Panc1 (cell line): Measurements from ENCODE around the gene LDHB. TPM values are rescaled to one million over a fixed set of nuclear protein-coding genes. Genes with fewer than 3 reads are reported as not detected.

Experiments
- ATAC-seq: fragments of 200-7000 bp; cut with Tn5 transposase; 2 replicates; pipeline ENCODE4 v1.9.1; 2020; ENCODE audit warnings: mild to moderate bottlenecking, moderate library complexity
- BruUV-seq: library from RNA; stranded (reverse); fragments of 400-500 nt; replicated peaks from 2 replicates; lab custom pipeline; 2021; lab: Mats Ljungman, UMichigan
- CTCF ChIA-PET: fragments of 300-600 bp; sonication (Branson Sonifier 250); formaldehyde crosslinking; loops from one replicate; lab custom pipeline; 2022; ENCODE audit warnings: antibody characterized with exemption; lab: Charles Lee
- POLR2A ChIA-PET: fragments of 300-600 bp; sonication (Branson Sonifier 250); formaldehyde crosslinking; loops from one replicate; lab custom pipeline; 2022; ENCODE audit warnings: antibody characterized with exemption; lab: Charles Lee
- DNase-seq: peaks from one replicate; pipeline ENCODE4 v3.0.0-alpha.2; 2010; ENCODE audit warnings: low read depth, low spot score
- H3K27ac ChIP-seq: 2 replicates; pipeline ENCODE4 v1.5.1; 2011; ENCODE audit warnings: mild to moderate bottlenecking, low read length, inconsistent platforms
- H3K27me3 ChIP-seq: fragments of 200-500 bp; sonication (Bioruptor generic); 2 replicates; pipeline ENCODE4 v1.6.0; 2014; ENCODE audit warnings: low read length, inconsistent platforms; ENCODE audit not compliant: control insufficient read depth, insufficient read depth
- H3K36me3 ChIP-seq: fragments of 200-500 bp; sonication (Bioruptor generic); 2 replicates; pipeline ENCODE4 v1.5.1; 2014; ENCODE audit warnings: inconsistent platforms, mild to moderate bottlenecking, low read length, moderate library complexity; ENCODE audit not compliant: control insufficient read depth, insufficient read depth
- H3K4me1 ChIP-seq: 2 replicates; pipeline ENCODE4 v1.5.1; 2011; ENCODE audit warnings: inconsistent platforms, mild to moderate bottlenecking, low read length, moderate library complexity; ENCODE audit not compliant: control insufficient read depth, insufficient read depth
- H3K4me3 ChIP-seq, 2 experiments: 2 replicates each; pipeline ENCODE4 v1.5.1; 2011 to 2012; ENCODE audit warnings: low read depth in 2 of 2, low read length in 2 of 2, mild to moderate bottlenecking in 2 of 2, inconsistent platforms in 1 of 2, moderate library complexity in 1 of 2
- H3K9me3 ChIP-seq: fragments of 200-500 bp; sonication (Bioruptor generic); 2 replicates; pipeline ENCODE4 v1.5.1; 2014; ENCODE audit warnings: low read depth, mild to moderate bottlenecking, inconsistent platforms, low read length, moderate library complexity; ENCODE audit not compliant: control insufficient read depth, insufficient read depth
- POLR2AphosphoS5 ChIP-seq: IDR thresholded peaks from 2 replicates; pipeline ENCODE4 v1.6.1; 2012; ENCODE audit warnings: mild to moderate bottlenecking, low read depth, low read length, moderate library complexity
- SIN3A ChIP-seq: IDR thresholded peaks from 2 replicates; pipeline ENCODE4 v1.6.1; 2012; ENCODE audit warnings: low read depth, mild to moderate bottlenecking, low read length, moderate library complexity, borderline replicate concordance; ENCODE audit not compliant: insufficient read depth
- TCF7L2 ChIP-seq: IDR thresholded peaks from 2 replicates; pipeline ENCODE4 v1.6.1; 2011; ENCODE audit warnings: mild to moderate bottlenecking, low read depth, low read length, inconsistent platforms
- in situ Hi-C: cut with HindIII; loops from 2 replicates; pipeline ENCODE4 v1.10.0; 2016; ENCODE audit warnings: low sequenced_read_pairs, low pct_unique_long_range_greater_than_20kb
- intact Hi-C: fragments of 100-400 bp; cut with micrococcal nuclease; formaldehyde crosslinking; loops from one replicate; pipeline ENCODE4 v1.10.0; 2022; ENCODE audit not compliant: unreplicated experiment
- total RNA-seq: library from RNA; stranded (reverse); gene quantifications from one replicate; pipeline ENCODE4 v1.2.1, GENCODE V29; 2021; ENCODE audit not compliant: unreplicated experiment
- TF ChIP-seq, protein P1 (sequence below): fragments of 450-650 bp; IDR thresholded peaks from 2 replicates; pipeline ENCODE4 v1.5.1; 2017; ENCODE audit warnings: mild to moderate bottlenecking
- TF ChIP-seq, protein P2 (sequence below), 2 experiments: IDR thresholded peaks; 2 replicates each; pipeline ENCODE4 v1.6.1; 2011 to 2012; ENCODE audit warnings: low read depth in 2 of 2, control low read depth in 1 of 2, low read length in 1 of 2, mild to moderate bottlenecking in 1 of 2, moderate library complexity in 1 of 2; ENCODE audit not compliant: insufficient read depth in 1 of 2

LDHB gene
- total RNA-seq, 1 experiment from 2014 or later: 552 TPM

DNA sequence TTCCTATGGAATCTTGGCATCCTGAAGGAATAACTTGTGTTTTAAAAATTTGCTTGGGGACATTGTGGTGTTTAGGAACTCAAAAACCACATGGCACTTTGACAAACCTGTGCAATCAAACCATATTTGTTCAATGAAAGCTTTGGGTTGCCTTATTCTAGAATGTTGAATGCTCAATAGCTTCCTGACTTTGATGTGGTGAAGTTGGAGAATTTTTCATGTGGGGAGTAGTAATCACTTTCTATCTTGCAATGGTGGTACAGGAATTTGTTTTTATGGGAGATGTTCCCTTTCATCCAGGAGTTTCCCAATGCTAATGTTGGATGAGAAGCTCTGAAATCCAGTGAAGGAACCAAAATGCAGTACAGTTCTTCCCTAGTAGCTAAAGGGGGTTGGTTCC is 42.2 kb upstream of the LDHB start:
- intact Hi-C loops (loop anchor here (5.0 kb wide), 1 partner anchor 287 kb away; no protein-coding TSS in a partner anchor), in situ Hi-C loops (no loop called here)
- POLR2A ChIA-PET: no interaction called here
- Histone ChIP-seq H3K4me3 (no peak overlapping the region), H3K27ac (no peak overlapping the region), H3K4me1 (no peaks in the 10 kb centered on the region), H3K27me3 (no peaks in the 10 kb centered on the region), H3K36me3 (no peaks in the 10 kb centered on the region), H3K9me3 (no peaks in the 10 kb centered on the region)
- no TSS peak for BruUV-seq
- no peak for TF ChIP-seq TCF7L2
- no peak for TF ChIP-seq SIN3A
- TF ChIP-seq, protein P1, sequence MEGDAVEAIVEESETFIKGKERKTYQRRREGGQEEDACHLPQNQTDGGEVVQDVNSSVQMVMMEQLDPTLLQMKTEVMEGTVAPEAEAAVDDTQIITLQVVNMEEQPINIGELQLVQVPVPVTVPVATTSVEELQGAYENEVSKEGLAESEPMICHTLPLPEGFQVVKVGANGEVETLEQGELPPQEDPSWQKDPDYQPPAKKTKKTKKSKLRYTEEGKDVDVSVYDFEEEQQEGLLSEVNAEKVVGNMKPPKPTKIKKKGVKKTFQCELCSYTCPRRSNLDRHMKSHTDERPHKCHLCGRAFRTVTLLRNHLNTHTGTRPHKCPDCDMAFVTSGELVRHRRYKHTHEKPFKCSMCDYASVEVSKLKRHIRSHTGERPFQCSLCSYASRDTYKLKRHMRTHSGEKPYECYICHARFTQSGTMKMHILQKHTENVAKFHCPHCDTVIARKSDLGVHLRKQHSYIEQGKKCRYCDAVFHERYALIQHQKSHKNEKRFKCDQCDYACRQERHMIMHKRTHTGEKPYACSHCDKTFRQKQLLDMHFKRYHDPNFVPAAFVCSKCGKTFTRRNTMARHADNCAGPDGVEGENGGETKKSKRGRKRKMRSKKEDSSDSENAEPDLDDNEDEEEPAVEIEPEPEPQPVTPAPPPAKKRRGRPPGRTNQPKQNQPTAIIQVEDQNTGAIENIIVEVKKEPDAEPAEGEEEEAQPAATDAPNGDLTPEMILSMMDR: no peak
- TF ChIP-seq, protein P2, sequence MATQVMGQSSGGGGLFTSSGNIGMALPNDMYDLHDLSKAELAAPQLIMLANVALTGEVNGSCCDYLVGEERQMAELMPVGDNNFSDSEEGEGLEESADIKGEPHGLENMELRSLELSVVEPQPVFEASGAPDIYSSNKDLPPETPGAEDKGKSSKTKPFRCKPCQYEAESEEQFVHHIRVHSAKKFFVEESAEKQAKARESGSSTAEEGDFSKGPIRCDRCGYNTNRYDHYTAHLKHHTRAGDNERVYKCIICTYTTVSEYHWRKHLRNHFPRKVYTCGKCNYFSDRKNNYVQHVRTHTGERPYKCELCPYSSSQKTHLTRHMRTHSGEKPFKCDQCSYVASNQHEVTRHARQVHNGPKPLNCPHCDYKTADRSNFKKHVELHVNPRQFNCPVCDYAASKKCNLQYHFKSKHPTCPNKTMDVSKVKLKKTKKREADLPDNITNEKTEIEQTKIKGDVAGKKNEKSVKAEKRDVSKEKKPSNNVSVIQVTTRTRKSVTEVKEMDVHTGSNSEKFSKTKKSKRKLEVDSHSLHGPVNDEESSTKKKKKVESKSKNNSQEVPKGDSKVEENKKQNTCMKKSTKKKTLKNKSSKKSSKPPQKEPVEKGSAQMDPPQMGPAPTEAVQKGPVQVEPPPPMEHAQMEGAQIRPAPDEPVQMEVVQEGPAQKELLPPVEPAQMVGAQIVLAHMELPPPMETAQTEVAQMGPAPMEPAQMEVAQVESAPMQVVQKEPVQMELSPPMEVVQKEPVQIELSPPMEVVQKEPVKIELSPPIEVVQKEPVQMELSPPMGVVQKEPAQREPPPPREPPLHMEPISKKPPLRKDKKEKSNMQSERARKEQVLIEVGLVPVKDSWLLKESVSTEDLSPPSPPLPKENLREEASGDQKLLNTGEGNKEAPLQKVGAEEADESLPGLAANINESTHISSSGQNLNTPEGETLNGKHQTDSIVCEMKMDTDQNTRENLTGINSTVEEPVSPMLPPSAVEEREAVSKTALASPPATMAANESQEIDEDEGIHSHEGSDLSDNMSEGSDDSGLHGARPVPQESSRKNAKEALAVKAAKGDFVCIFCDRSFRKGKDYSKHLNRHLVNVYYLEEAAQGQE (IDR thresholded peaks at IDR 0.05; ENCODE audit: insufficient read depth in 1 of 2, low read depth in 2 of 2, low read length in 1 of 2): no peak
- TF ChIP-seq POLR2AphosphoS5: no peak
- CTCF ChIA-PET: interaction anchor here (0.7 kb wide), 1 partner anchor 13 kb away, joined by 3 read pairs; no protein-coding TSS in a partner anchor
- ATAC-seq: no peak
- no peak for DNase-seq

DNA sequence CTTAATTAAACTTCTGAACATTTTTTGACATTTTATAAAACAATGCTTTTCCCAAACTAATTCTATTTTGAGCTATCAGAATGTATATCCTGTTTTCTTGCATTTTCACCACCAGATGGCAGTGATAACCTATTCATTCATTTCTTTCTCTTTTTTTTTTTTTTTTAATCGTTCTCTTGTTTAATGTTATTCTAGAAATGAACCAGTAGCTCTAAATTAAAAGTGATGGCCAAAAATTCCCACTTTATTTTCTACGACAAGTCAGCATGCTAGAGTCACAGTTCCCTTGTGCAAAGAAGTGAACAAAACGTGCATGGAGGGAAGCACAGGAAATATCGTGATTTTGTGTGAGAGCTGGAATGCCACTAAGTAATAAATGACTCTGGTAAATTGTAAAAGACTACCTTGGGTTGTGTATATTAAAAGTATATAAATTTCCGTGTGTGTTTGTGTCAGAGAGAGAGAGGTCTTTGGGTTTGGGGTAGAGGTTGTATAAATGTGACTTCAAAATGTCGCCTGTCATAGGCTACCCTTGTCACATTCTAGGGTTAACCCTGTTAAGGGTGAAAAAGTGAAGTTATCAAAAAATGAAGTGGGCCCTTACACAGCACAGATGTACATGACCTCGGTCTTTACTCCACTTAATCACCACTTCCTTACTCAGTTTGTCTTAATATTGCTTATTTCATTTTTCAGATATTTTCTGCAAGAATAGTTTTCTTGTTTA is 40.4 kb upstream of the LDHB start:
- Histone ChIP-seq H3K27me3 (no peaks in the 10 kb centered on the region), H3K27ac (no peak overlapping the region), H3K4me3 (no peak overlapping the region), H3K36me3 (no peaks in the 10 kb centered on the region), H3K9me3 (no peaks in the 10 kb centered on the region), H3K4me1 (no peaks in the 10 kb centered on the region)
- POLR2A ChIA-PET: no interaction called here
- intact Hi-C loops: loop anchor here (2.0 to 5.0 kb wide), 2 partner anchors 289 to 321 kb away; no protein-coding TSS in a partner anchor
- no peak for ATAC-seq
- TF ChIP-seq POLR2AphosphoS5: no peak
- TF ChIP-seq, protein P1: peak; percentile 43; the same call in 1 of the 2 replicates
- in situ Hi-C loops: no loop called here
- CTCF ChIA-PET: interaction anchor here (0.7 to 1.3 kb wide), 8 partner anchors 197 to 928 kb away, joined by 3 to 13 read pairs (median 5); partner anchors contain the start of gene RECQL
- no TSS peak for BruUV-seq
- DNase-seq: no peak
